ENCODE measurements around the gene ITGA2B.

ITGA2B gene

DNA sequence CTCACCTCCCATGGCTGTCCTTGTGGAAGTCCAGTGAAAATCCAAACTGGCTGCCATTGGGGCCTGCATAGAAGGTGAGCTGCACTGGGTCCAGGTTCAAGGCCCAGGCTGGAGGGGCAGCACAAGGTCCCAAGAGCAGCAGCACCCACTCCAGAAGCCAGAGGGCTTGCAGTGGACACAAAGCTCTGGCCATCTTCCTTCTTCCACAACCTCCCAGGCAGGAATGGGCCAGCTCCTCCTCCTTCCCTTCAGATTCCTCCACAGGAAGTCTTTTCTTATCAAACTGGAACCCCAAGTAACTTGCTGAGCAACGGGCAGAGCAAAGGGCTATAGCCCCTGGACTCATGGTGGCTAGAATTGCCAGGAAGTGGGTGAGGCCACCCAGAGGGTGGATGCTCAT lies at the start of gene ITGA2B:
ITGA2B (minus strand) TSS at position 369 of the 400 bp plus-strand sequence; CDS start at position 193, 176 bp downstream.
- Mint-ChIP-seq H3K36me3 (ENCODE audit: insufficient read depth) (no peaks in the 10 kb centered on the region), H3K27me3 (peaks cover 10% of the 10 kb centered on the region), H3K9me3 (no peaks in the 10 kb centered on the region), H3K27ac (ENCODE audit: low read depth) (no peak within 1 kb of the TSS), H3K4me3 (no peak within 1 kb of the TSS), H3K4me1 (peaks cover 9% of the 10 kb centered on the region)
- no peak for DNase-seq (ENCODE audit: low spot score in 2 of 2)
- ATAC-seq (replicated peaks; ENCODE audit: extremely low read depth, poor library complexity, severe bottlenecking), result no peak

DNA sequence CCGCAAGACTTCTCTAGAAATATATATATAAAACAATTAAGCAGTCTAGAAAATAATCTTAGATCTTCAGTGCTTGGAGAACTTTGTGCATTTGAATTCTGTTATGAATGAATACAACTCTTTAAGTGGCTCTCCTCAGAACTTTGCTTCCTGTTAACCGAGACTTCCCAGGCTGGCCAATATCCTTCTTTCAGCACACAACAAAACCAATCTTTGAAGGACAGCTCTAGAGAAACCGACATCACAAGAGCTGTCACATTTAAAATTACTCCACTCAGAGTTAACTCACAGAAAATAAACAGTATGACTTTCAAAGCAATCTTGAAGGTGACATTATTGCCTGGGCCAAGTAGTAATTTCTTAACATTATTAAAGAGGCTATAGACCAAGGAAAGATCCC lies 49.7 kb upstream of the ITGA2B start:
- Mint-ChIP-seq H3K27me3 (no peaks in the 10 kb centered on the region), H3K27ac (ENCODE audit: low read depth) (peak overlapping the region; percentile 73), H3K4me3 (peak overlapping the region; percentile 50), H3K9me3 (no peaks in the 10 kb centered on the region), H3K36me3 (ENCODE audit: insufficient read depth) (peaks cover 18% of the 10 kb centered on the region), H3K4me1 (peaks cover 34% of the 10 kb centered on the region)
- DNase-seq (ENCODE audit: low spot score in 2 of 2) (no peak), ATAC-seq (replicated peaks; ENCODE audit: extremely low read depth, poor library complexity, severe bottlenecking) (peak; percentile 30)

- Mint-ChIP-seq H3K36me3 (ENCODE audit: insufficient read depth) (peaks cover 23% of the 10 kb centered on the region), H3K9me3 (no peaks in the 10 kb centered on the region), H3K27ac (ENCODE audit: low read depth) (peak overlapping the region; percentile 73), H3K4me1 (peaks cover 34% of the 10 kb centered on the region), H3K27me3 (no peaks in the 10 kb centered on the region), H3K4me3 (peak overlapping the region; percentile 50)
- ATAC-seq (replicated peaks; ENCODE audit: extremely low read depth, poor library complexity, severe bottlenecking), result peak; percentile 87
- peak in 1 of 2 donors; percentile 18 for DNase-seq (ENCODE audit: low spot score in 2 of 2)
Observed at GRCh38 chr17:44438636-44439035, 49.2 kb upstream of the ITGA2B start.

GRCh38 chr17:44436336-44436735 lies 46.9 kb upstream of the ITGA2B start:
- H3K27me3 Mint-ChIP-seq, result no peaks in the 10 kb centered on the region
- ATAC-seq (replicated peaks; ENCODE audit: extremely low read depth, poor library complexity, severe bottlenecking), result no peak
- DNase-seq (ENCODE audit: low spot score in 2 of 2), result no peak
- peaks cover 35% of the 10 kb centered on the region for H3K36me3 Mint-ChIP-seq (ENCODE audit: insufficient read depth)
- no peak overlapping the region for H3K27ac Mint-ChIP-seq (ENCODE audit: low read depth)
- H3K9me3 Mint-ChIP-seq, result no peaks in the 10 kb centered on the region
- peaks cover 37% of the 10 kb centered on the region for H3K4me1 Mint-ChIP-seq
- no peak overlapping the region for H3K4me3 Mint-ChIP-seq

- H3K4me3 Mint-ChIP-seq, result no peak overlapping the region
- ATAC-seq (replicated peaks; ENCODE audit: extremely low read depth, poor library complexity, severe bottlenecking), result no peak
- H3K36me3 Mint-ChIP-seq (ENCODE audit: insufficient read depth), result peaks cover 43% of the 10 kb centered on the region
- H3K9me3 Mint-ChIP-seq, result no peaks in the 10 kb centered on the region
- peak overlapping the region; percentile 24 for H3K27ac Mint-ChIP-seq (ENCODE audit: low read depth)
- no peaks in the 10 kb centered on the region for H3K27me3 Mint-ChIP-seq
- H3K4me1 Mint-ChIP-seq, result peaks cover 8% of the 10 kb centered on the region
- no peak for DNase-seq (ENCODE audit: low spot score in 2 of 2)
Observed at GRCh38 chr17:44432254-44433157, 43.1 kb upstream of the ITGA2B start.

DNA sequence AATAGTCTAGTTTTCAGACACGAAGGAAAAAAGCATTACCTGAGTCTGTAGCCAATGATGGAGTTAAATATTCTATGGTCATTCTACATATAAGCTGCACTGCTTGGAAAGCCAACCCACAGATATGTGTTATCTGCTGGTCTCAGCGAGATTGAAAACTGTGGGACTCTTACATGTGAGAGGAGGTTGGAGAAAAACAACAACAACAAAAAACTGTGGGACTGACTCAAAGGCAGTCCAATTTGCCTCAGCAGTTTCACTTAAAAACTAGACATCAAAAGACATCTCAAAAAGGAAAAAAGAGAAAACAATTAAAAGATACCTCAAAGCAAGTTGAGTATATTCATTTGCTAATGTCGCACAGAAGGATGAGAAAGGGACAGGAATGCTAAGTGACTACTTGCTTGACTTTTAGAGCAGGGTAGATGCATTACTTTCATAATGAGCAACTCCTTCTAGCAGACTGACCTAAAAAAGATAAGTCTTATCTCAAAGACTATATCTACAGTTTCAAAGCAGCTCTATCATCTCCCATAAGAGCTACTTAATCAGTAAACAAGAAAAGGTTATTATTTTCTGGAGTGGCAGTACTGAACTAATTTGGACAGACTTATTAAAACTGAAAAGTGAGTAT lies 35.5 kb upstream of the ITGA2B start:
- DNase-seq (ENCODE audit: low spot score in 2 of 2), result no peak
- Mint-ChIP-seq H3K36me3 (ENCODE audit: insufficient read depth) (peaks cover 34% of the 10 kb centered on the region), H3K4me1 (peaks cover 7% of the 10 kb centered on the region), H3K9me3 (no peaks in the 10 kb centered on the region), H3K27me3 (no peaks in the 10 kb centered on the region), H3K27ac (ENCODE audit: low read depth) (no peak overlapping the region), H3K4me3 (no peak overlapping the region)
- ATAC-seq (replicated peaks; ENCODE audit: extremely low read depth, poor library complexity, severe bottlenecking), result no peak

GRCh38 chr17:44417553-44417952 lies 28.1 kb upstream of the ITGA2B start:
- H3K36me3 Mint-ChIP-seq (ENCODE audit: insufficient read depth), result peaks cover 32% of the 10 kb centered on the region
- H3K4me3 Mint-ChIP-seq, result no peak overlapping the region
- no peaks in the 10 kb centered on the region for H3K9me3 Mint-ChIP-seq
- ATAC-seq (replicated peaks; ENCODE audit: extremely low read depth, poor library complexity, severe bottlenecking), result no peak
- no peaks in the 10 kb centered on the region for H3K4me1 Mint-ChIP-seq
- H3K27ac Mint-ChIP-seq (ENCODE audit: low read depth), result peak overlapping the region; percentile 2
- H3K27me3 Mint-ChIP-seq, result no peaks in the 10 kb centered on the region
- DNase-seq (ENCODE audit: low spot score in 2 of 2), result no peak

GRCh38 chr17:44416558-44417289 lies 27.3 kb upstream of the ITGA2B start:
- Mint-ChIP-seq H3K4me1 (no peaks in the 10 kb centered on the region), H3K4me3 (no peak overlapping the region), H3K27ac (ENCODE audit: low read depth) (no peak overlapping the region), H3K36me3 (ENCODE audit: insufficient read depth) (peaks cover 31% of the 10 kb centered on the region), H3K27me3 (no peaks in the 10 kb centered on the region), H3K9me3 (no peaks in the 10 kb centered on the region)
- DNase-seq (ENCODE audit: low spot score in 2 of 2) (no peak), ATAC-seq (replicated peaks; ENCODE audit: extremely low read depth, poor library complexity, severe bottlenecking) (no peak)

GRCh38 chr17:44414394-44415155 lies 25.1 kb upstream of the ITGA2B start:
- Mint-ChIP-seq H3K27me3 (no peaks in the 10 kb centered on the region), H3K27ac (ENCODE audit: low read depth) (no peak overlapping the region), H3K4me3 (no peak overlapping the region), H3K36me3 (ENCODE audit: insufficient read depth) (peaks cover 26% of the 10 kb centered on the region), H3K9me3 (no peaks in the 10 kb centered on the region), H3K4me1 (no peaks in the 10 kb centered on the region)
- DNase-seq (ENCODE audit: low spot score in 2 of 2), result no peak
- no peak for ATAC-seq (replicated peaks; ENCODE audit: extremely low read depth, poor library complexity, severe bottlenecking)

GRCh38 chr17:44409309-44410028 lies 20.0 kb upstream of the ITGA2B start:
- no peak for ATAC-seq (replicated peaks; ENCODE audit: extremely low read depth, poor library complexity, severe bottlenecking)
- H3K36me3 Mint-ChIP-seq (ENCODE audit: insufficient read depth), result peaks cover 24% of the 10 kb centered on the region
- H3K4me3 Mint-ChIP-seq, result no peak overlapping the region
- DNase-seq (ENCODE audit: low spot score in 2 of 2), result no peak
- no peaks in the 10 kb centered on the region for H3K9me3 Mint-ChIP-seq
- no peaks in the 10 kb centered on the region for H3K27me3 Mint-ChIP-seq
- H3K27ac Mint-ChIP-seq (ENCODE audit: low read depth), result no peak overlapping the region
- peaks cover 4% of the 10 kb centered on the region for H3K4me1 Mint-ChIP-seq

DNA sequence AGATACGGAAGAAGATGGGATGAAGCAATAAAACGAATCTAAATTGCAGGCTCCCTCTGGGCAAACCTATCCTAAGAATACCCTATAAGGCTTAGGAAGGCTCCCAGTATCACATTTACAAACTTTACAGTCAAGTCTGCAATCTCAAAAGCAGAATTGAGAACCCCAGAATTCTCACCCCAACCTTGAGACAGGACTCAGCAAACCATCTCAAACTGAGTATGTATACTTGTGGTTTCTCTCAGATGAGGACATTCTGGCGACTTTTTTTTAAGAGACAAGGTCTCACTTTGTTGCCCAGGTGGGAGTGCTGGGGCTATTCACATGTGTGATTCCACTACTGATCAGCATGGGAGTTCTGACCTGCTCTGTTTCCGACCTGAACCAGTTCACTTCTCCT lies 19.3 kb upstream of the ITGA2B start:
- H3K4me3 Mint-ChIP-seq, result no peak overlapping the region
- H3K36me3 Mint-ChIP-seq (ENCODE audit: insufficient read depth), result peaks cover 27% of the 10 kb centered on the region
- peaks cover 4% of the 10 kb centered on the region for H3K4me1 Mint-ChIP-seq
- H3K27me3 Mint-ChIP-seq, result no peaks in the 10 kb centered on the region
- no peak for ATAC-seq (replicated peaks; ENCODE audit: extremely low read depth, poor library complexity, severe bottlenecking)
- no peaks in the 10 kb centered on the region for H3K9me3 Mint-ChIP-seq
- H3K27ac Mint-ChIP-seq (ENCODE audit: low read depth), result no peak overlapping the region
- no peak for DNase-seq (ENCODE audit: low spot score in 2 of 2)

Measured in central memory CD8-positive, alpha-beta T cell (primary cell).